ENCODE measurements around the gene TRPT1.

The TRPT1 gene, protein sequence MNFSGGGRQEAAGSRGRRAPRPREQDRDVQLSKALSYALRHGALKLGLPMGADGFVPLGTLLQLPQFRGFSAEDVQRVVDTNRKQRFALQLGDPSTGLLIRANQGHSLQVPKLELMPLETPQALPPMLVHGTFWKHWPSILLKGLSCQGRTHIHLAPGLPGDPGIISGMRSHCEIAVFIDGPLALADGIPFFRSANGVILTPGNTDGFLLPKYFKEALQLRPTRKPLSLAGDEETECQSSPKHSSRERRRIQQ

DNA sequence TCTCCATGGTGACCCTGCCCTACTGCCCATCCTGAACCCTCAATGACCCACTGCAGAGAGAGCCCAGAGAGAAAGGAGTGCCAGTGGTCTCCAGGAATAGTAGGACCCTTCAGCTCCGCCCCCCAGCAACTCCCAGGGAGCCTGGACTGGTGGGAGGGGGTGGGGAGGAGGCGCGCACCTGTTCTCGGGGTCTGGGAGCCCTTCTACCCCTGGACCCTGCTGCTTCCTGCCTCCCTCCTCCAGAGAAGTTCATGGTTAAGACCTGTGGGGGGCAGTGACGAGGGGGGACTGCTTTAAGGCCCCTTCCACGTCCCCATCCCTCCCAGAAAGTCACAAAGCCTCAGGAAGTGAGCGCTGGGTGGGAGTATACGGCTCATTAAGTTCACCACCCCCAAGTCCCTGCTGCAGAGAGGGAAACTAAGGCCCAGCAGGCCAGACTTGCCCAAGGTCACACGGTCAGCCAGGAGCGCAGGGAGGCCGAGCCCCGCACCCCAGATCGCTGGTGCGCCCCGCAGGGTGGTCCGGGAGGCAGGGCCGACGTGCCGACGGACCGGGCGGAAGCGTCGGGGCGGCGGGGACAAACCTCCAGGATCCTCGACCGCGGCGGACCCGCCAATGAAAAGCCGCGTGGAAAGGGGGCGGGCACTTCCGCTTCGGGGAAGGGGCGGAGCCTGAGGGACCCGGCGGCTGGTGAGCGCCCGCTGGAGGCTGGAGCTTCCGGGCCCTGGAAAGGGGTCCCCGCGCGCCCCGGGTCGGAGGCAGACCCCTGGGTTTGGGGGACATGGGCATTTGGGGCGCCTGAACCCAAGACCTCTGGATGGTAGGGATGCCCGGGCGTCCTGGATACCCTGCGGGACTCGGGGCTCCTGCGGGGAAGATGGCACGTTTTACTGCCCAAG is at the start of gene TRPT1, which contains the start of gene NUDT22:
Gene TRPT1, minus strand, starts transcription at position 579 of the 899 bp plus-strand sequence. Its CDS starts 326 bp downstream, at position 253.
Gene NUDT22, plus strand, starts transcription at position 667 of the 899 bp plus-strand sequence. CDS start 379 bp downstream, outside the sequence.
- DNase-seq = peak; percentile 74 to 84

DNA sequence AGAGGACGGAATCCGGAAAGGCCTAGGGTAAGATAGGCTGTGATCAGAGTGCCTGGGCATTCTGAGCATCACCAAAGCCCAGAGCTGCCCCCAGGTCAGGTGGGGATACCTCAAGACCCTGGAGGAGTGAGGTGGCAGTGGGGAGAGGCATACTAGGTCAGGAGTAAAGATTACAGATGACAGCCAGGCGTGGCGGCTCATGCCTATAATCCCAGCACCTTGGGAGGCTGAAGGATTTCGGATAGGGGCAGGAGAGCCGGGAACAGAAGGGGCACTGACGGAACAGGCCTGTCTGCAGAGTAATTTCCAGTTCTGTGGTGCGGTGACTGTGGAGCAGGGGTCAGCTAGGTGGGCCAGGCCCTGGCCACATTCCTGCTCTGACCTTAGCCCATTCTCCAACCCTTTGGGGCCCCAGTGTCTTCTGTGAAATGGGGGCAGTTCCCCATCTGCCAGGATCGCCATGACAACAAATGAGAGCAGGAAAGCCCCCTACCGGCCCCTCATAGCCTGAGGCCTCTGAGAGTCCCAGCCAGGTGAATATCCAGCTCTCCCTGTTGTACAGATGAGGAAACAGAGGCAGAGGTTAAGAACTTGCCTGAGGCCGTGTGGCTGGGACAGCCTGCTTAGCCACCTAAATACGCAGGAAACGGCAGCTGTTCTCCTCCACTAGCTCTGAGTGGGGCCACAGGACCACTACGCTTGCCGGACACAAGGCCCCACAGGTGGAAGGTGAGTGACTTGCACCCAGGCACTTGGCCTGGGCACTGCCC is 49.2 kb upstream of the TRPT1 start:
- no peak for DNase-seq

DNA sequence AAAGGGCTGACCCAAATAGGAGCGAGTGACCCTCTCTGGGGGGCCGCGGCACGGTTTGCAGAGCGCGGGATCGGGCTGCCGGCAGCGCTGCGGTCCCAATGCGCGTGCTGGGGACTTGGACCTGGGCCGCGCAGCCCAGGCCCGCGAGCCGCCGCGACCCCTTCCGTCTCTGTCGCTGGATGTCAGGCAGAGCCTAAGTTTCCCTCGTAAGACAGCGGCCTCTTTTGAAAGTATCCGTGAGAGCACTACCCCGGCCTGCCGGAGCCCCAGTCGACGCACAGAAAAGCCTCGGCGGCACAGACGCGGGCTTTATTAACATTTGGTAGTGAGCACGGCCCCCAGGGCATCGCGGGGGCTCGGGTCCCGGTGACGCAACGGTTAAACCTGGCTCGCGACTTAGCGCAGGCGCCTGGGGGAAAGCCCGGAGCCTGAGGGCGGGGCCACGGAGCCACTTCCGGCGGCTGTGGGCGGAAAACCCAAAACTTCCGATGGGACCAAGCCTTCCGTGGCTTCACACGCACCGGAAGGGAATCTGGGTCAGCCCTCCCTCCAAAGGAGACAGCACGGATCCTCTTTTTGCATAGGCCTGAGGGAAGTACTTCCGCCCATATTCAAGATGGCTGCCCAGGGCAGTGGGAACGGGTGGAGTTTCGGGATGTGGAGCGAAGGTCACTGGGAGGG is 43.7 kb upstream of the TRPT1 start:
- peak; percentile 99 to 100 for DNase-seq

DNA sequence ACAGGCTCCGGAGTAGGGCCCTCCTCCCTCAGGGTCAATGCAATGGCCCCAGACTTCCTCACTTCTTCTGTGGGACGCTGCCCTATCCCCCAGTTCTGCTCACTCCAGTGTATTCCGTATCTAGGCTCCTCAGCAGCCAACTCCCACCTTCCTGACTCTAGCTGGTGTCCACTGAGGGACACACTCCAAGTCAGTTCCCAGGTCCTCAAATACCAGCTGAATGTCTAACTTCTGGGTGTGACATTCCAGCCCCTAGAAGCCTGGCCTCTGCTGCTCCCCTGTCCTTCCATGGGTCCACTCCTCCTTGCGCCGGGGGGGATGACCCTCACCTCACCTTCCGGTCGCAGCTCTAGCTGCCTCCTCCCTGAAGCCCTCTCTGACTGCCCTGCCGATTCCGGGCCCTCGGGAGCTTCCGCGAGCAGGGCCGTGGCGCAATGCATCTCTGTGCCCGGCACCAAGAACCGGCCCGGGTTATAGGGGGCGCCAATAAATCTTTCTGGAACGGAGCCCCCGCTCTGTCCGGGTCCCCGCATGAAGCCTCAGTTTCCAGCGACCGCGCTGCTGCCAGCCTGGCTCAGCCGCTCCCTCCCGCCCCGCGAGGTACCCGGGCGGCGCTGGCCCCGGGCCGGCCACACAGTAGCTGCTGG is 43.0 kb upstream of the TRPT1 start:
- no peak for DNase-seq

DNA sequence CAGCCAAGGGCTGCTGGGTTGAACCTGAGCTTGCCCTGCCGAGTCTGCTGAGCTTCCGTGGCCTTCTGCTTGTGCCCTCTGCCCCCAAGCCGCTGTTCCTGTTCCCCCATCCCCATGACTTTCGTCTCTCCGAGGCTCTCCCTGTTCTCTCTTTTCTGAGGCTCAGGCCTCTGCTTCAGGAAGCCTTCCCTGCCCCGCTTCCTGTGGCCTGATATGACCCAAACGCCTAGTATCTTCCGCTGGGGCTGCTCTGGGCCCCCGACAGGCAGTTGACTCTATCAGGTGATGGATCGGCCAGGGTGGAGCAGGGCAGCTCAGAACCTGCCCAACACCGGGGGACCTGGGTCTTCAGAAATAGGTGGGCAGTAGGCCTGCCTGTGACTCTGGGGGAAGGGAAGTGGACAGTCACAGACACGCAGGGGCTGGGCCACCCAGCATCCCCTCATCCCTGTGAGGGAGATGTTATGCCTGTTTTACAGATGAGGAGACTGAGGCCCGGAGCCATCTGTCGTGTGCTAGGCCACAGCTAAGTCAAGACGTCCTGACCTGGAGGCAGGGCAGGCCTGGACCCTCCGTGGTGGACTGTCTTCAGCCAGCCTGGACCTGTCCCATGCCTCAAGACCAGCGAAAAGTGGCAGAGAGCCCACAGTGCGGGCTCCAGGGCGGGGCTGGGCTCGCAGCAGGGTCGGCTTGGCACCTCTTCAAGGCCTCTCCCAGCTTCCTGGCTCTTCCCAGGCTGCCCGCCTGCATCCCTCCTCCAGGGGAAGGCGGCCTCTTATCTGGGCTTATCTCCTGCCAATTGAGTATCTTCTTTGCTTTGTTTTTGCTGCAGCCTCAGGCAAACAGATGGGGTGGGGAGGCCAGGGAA is 42.3 kb upstream of the TRPT1 start:
- no peak for DNase-seq

DNA sequence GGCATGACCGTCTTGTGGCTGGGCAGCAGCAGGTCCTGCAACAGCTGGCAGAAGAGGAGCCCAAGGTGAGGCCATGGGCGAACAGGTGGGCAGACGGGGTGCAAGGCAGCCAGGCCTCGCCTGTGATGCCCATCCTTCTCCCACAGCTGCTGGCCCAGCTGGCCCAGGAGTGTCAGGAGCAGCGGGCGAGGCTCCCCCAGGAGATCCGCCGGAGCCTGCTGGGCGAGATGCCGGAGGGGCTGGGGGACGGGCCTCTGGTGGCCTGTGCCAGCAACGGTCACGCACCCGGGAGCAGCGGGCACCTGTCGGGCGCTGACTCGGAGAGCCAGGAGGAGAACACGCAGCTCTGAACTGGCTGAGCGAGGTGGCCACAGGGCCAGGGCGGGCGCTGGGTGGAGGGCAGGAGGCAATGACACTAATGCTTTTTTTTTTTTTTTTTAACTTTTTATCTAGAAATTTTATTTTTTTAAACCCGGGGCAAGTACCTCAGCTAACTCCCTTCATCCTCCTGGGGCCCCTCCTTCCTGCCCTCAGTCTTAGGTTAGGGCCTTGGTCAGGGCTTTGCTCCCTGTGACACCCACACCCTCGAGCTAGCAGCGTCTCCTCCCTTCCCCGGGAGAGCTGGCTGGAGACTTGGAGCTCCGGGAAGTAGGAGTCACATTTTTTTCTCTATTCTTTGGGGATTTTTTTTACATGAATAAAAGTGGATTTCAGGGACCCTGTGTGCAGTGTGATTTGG is 41.4 kb upstream of the TRPT1 start:
- no peak for DNase-seq

DNA sequence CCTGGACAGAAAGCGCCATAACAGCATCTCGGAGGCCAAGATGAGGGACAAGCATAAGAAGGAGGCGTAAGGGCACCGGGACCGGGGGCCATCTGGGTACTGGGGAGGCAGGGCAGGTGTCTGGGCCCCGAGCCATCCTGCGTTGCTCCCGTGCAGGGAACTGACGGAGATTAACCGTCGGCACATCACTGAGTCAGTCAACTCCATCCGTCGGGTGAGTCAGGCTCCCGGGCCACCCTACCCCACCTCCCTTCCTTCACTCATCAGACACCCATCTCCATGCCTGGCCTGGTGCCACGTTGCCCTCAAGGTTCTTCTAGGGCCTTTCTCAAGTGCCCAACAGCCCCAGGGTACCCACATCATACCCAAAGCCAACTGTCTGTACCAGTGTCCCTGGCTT is 40.4 kb upstream of the TRPT1 start:
- no peak for DNase-seq

DNA sequence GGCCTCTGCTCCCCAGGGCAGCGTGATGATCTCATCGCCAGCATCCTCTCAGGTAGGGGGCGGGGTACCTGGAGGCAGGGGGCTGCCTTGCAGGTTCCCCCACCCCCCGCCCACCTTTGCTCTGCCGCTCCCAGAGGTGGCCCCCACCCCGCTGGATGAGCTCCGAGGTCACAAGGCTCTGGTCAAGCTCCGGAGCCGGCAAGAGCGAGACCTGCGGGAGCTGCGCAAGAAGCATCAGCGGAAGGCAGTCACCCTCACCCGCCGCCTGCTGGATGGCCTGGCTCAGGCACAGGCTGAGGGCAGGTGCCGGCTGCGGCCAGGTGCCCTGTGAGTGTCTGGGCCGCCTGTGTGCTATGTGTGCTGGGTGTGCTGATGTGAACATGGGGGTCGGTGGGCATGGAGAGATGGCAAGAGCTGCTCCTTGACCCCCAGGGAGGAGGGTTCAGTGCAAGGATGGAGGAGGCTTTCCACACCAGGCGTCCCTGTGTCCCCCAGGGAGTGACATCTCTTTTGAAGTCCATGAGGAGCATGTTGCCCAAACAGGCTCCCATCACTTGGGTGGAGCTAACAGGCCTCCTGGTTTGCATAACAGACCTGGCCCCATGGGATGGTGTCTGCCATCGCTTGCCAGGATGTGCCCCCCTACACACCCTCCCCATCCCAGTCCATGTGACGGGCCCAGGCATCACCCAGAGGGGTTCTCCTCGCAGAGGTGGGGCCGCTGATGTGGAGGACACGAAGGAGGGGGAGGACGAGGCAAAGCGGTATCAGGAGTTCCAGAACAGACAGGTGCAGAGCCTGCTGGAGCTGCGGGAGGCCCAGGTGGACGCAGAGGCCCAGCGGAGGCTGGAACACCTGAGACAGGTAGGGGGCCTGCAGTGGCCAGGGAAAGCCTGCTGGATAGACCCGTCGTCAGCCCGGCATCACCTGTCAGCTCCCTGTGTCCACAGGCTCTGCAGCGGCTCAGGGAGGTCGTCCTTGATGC is 39.5 kb upstream of the TRPT1 start:
- DNase-seq = no peak

DNA sequence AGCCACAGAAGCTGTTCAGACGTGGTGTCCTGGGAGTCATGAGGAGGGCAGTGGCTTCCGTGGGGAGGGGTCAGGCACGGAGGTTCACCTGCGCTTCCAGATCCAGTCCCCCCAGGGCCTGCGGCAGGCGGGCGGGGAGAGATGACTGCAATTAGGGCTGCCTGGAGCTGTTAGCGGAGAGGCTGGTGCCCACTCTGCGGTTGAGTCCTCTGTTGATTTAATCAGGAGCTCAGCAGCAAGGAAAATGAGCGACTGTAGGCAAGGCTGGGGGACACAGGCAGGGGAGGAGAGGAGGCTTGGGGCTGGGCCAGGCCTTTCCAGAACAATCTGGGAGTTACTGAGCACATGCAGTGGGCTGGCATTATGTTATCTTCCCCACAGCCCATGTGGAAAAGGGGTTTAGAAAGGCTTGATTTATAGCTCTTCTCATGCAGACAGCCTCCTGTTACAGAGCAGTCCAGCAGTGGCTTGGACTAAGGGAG is 38.4 kb upstream of the TRPT1 start:
- no peak for DNase-seq

DNA sequence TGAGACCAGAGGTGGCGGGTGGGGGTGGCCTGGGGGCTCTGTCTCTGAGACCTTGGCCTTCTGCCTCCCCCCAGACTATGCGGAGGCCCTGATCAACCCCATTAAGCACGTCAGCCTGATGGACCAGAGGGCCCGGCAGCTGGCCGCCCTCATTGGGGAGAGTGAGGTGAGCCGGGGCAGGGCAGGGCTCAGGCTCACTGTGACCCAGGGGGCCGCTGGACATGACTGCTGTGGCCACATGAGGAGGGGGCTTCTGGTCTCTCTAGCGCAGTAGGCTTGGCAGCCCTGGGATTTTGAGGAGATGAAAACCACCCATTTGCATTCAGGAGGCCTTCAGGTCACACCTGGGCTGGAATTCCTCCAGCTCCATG is 37.9 kb upstream of the TRPT1 start:
- no peak for DNase-seq

DNA sequence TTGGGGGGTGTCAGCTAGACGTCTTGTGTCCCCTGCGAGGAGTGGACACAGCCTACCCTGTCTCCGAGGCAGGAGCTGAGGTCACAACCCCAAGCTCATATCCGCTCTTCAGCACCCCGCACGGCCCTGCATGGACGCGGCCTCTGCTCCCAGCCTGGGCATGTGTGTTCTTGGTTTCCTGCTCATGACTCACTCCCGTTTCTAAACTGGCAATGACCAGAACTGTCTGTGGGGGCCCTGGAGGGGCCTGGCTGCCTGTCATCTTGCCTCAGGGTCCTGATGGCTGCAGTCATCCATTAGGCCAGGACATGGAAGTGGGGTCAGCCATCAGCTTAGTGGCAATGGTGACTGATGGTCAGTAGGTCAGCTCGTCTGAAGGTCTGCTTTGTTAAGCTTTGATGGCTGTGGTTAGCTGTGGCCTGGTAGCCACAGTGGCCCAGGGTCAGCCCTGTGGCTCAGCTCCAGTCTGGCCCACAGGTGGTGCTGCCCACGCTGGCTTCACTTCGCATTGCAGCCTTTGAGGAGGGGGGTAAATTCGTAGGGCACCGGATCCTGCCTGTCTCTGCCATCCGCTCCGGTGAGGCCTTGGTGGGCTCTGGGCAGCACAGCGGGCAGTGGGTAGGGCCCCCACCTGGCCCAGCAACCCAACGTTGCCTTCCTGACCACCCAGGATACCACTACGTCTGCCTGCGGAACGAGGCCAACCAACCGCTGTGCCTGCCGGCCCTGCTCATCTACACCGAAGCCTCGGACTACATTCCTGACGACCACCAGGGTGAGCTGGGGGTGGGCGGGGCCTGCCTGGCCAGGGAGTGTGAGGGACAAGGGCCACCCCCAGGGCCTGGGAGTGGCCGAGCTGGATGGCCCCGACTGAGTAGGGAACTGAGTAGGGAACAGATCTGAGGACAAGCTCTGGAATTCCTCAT is 37.3 kb upstream of the TRPT1 start:
- DNase-seq = no peak

DNA sequence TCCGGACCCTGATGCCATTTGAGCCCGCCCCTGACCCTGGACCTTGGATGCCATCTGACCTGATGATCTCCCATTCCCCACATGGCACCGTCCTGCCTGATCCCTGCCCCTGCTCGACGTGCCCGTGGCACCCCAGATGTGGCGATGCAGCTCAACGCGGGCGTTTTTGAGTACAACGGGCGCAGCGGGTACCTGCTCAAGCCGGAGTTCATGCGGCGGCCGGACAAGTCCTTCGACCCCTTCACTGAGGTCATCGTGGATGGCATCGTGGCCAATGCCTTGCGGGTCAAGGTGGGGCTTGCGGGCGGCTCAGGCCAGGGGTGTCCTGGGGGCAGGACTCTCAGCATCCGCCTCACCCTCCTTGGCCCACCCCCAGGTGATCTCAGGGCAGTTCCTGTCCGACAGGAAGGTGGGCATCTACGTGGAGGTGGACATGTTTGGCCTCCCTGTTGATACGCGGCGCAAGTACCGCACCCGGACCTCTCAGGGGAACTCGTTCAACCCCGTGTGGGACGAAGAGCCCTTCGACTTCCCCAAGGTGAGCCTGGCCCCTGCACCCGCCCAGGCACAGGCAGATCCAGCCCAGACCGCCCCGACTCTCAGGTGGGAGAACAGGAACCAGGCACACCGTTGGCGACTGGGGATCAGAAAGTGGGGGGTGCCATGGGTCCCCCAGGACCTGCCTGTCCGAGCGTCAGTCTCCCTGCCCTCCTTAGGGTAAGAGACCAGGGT is 36.5 kb upstream of the TRPT1 start:
- DNase-seq = no peak

DNA sequence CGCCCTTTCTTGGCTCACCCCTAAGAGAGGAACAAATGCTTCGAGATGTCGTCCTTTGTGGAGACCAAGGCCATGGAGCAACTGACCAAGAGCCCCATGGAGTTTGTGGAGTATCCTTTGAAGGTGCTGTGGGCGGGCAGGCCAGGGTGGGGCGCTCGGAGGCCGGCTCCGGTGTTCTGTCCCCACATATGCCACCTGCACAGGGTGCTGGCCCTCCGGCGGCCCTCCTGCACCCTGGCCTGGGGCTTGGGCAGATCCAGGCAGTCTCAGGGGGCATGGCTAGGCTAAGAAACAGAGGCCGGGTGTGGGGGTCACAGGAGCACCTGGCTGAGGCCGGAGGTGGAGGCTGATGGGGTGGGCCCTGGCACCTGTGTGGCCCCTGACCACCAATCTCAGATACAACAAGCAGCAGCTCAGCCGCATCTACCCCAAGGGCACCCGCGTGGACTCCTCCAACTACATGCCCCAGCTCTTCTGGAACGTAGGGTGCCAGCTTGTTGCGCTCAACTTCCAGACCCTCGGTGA is 35.6 kb upstream of the TRPT1 start:
- DNase-seq = no peak

DNA sequence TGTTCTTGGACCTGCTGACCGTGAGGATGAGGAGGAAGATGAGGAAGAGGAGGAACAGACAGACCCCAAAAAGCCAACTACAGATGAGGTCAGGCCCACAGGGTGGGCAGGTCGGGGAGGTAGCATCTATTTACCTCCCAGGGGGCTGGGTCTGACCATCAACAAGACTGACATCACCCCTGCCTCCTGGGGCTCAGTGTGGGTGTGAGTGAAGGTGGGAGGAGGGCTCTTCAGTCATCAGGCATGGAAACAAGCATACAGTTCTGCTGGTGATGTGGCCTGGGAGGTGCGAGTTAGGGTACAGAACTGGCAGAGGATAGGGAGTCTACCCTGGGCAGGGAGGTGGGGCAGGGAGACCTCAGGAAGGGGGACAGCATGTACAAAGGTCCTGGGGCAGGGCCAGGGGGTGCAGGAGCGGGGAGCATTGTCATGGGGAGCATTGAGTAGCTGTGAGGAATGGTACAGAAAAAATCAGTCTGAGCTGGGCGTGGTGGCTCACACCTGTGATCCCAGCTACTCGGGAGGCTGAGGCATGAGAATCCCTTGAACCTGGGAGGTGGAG is 34.2 kb upstream of the TRPT1 start:
- no peak for DNase-seq

DNA sequence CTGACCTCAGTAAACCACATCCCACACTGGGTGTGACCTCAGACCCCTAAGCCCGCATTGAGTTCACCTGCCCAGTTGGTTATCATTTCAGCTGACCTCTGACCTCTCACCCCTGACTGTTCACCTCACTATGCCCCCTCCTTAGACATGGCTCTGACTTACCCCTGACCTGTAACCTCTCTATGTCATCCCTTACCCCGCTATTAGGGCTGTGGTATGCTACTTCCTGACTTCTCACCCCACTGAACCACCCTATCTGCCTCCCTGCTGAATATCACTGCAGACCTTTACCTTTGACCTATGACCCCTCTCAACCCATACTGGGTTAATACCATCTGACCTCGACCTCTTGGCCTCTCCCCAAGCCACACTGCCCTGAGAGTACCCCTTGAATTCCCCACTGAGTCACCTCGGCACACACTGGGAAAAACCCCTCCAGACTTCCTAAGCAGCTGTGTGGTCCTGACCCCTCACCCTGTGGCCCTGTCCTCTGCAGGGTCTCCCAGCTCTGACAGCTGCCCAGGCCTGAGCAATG is 33.6 kb upstream of the TRPT1 start:
- no peak for DNase-seq

DNA sequence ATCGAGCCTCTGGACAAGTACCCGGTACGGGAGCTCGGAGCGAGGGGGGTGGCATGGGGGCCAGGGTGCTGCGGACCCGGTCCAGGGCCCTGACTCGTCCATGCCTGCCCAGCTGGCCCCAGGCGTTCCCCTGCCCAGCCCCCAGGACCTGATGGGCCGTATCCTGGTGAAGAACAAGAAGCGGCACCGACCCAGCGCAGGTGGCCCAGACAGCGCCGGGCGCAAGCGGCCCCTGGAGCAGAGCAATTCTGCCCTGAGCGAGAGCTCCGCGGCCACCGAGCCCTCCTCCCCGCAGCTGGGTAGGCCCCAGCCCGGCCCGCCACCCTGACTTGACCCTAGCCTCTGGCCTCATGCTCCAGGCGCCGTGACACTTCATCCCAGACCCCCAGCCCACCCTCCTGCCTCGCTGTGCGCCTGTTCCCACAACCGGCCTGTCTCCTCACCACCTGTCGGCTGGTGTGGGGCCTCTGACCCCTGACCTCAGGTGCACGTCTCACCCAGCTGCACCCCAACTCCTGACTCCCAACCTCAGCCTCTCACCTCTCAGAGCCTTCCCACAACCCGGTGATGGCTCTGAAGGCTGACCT is 33.1 kb upstream of the TRPT1 start:
- no peak for DNase-seq
